HG03045 (cell line): Measurements from ENCODE around the gene NOTCH4.
"Not testable (repeated sequence)": the region's sequence is repeated elsewhere in the genome, so short reads cannot be mapped to it uniquely, and the experiment has no call there.

Experiments used
- ATAC-seq: cut with Tn5 transposase; IDR thresholded peaks from one replicate; pipeline ENCODE4 v1.9.1; 2021; ENCODE audit warnings: mild to moderate bottlenecking, moderate library complexity; ENCODE audit not compliant: unreplicated experiment

NOTCH4 gene

GRCh38 chr6:32220021-32220420, 3.8 kb downstream of the NOTCH4 start:
- no peak for ATAC-seq

- ATAC-seq = no peak
Observed at GRCh38 chr6:32218167-32218566, 5.7 kb downstream of the NOTCH4 start.

GRCh38 chr6:32216998-32217397, 6.9 kb downstream of the NOTCH4 start:
- no peak for ATAC-seq

- ATAC-seq = no peak
Observed at GRCh38 chr6:32216285-32216684, 7.6 kb downstream of the NOTCH4 start.

GRCh38 chr6:32215617-32216016, 8.2 kb downstream of the NOTCH4 start:
- no peak for ATAC-seq

- no peak for ATAC-seq
Observed at GRCh38 chr6:32214126-32214525, 9.7 kb downstream of the NOTCH4 start.

- no peak for ATAC-seq
Observed at GRCh38 chr6:32213649-32214048, 10.2 kb downstream of the NOTCH4 start.

- no peak for ATAC-seq
Observed at GRCh38 chr6:32212076-32212760, 11.6 kb downstream of the NOTCH4 start.

GRCh38 chr6:32211432-32211831, 12.4 kb downstream of the NOTCH4 start:
- not testable (repeated sequence) for ATAC-seq

- no peak for ATAC-seq
Observed at GRCh38 chr6:32210191-32210601, 13.7 kb downstream of the NOTCH4 start.

- ATAC-seq = no peak
Observed at GRCh38 chr6:32208996-32209395, 14.9 kb downstream of the NOTCH4 start.

- ATAC-seq = no peak
Observed at GRCh38 chr6:32204268-32204715, 19.6 kb downstream of the NOTCH4 start.

GRCh38 chr6:32203426-32204267, 20.2 kb downstream of the NOTCH4 start:
- no peak for ATAC-seq

GRCh38 chr6:32202186-32202585, 21.7 kb downstream of the NOTCH4 start:
- ATAC-seq = no peak

GRCh38 chr6:32200711-32201475, 23.0 kb downstream of the NOTCH4 start:
- no peak for ATAC-seq

GRCh38 chr6:32198866-32199265, 25.0 kb downstream of the NOTCH4 start:
- ATAC-seq = no peak

- no peak for ATAC-seq
Observed at GRCh38 chr6:32198345-32198696, 25.5 kb downstream of the NOTCH4 start.

GRCh38 chr6:32196682-32197616, 26.9 kb downstream of the NOTCH4 start:
- ATAC-seq = no peak

GRCh38 chr6:32195902-32196681, 27.8 kb downstream of the NOTCH4 start:
- peak; percentile 76 for ATAC-seq

GRCh38 chr6:32195652-32195901, 28.3 kb downstream of the NOTCH4 start:
- ATAC-seq = no peak
